Measurements from ENCODE around the gene IRX6. TPM values are rescaled to one million over a fixed set of nuclear protein-coding genes. Genes with fewer than 3 reads are reported as not detected.

IRX6 gene
- total and polyA plus RNA-seq, 2 of the 4 experiments (the other 2 are of a cell fraction), result not detected

- no peak overlapping the region for H2BK120ac ChIP-seq (ENCODE audit: low read depth, low read length)
- H4K20me1 ChIP-seq (ENCODE audit: insufficient read depth, low read length), result no peaks in the 10 kb centered on the region
- H3K27me3 ChIP-seq (ENCODE audit: control insufficient read depth, insufficient read depth, low read length), result no peaks in the 10 kb centered on the region
- no TSS peak for BruUV-seq (replicated peaks)
- no peak overlapping the region for H2AK5ac ChIP-seq (ENCODE audit: low read depth, low read length)
- H4K91ac ChIP-seq (ENCODE audit: insufficient read depth, low read depth, low read length), result no peak overlapping the region
- no peak overlapping the region for H3K4me3 ChIP-seq (ENCODE audit: insufficient read depth, low read depth, low read length)
- H3K4ac ChIP-seq (ENCODE audit: low read depth, low read length), result no peak overlapping the region
- in situ Hi-C loops (cut with MboI; ENCODE audit: low sequenced_read_pairs) (no loop called here), intact Hi-C loops (cut with micrococcal nuclease) (no loop called here), dilution Hi-C loops (cut with HindIII; ENCODE audit: low sequenced_read_pairs, unreplicated experiment) (no loop called here)
- H3K79me1 ChIP-seq (ENCODE audit: low read depth in 1 of 2, low read length in 2 of 2), result no peaks in the 10 kb centered on the region
- ATAC-seq (ENCODE audit: low read depth), result no peak
- ChIA-PET CTCF (no interaction called here), POLR2A (ENCODE audit: unreplicated experiment) (no interaction called here)
- H2AFZ ChIP-seq (replicated peaks; ENCODE audit: low read length, poor library complexity), result no peak overlapping the region
- H3K18ac ChIP-seq (ENCODE audit: low read depth, low read length), result no peak overlapping the region
- no peak for DNase-seq
- H4K8ac ChIP-seq (ENCODE audit: low read depth in 2 of 2, low read length in 2 of 2), result no peak overlapping the region
- H2BK5ac ChIP-seq (ENCODE audit: low read depth, low read length, poor library complexity, severe bottlenecking), result no peak overlapping the region
- no peak overlapping the region for H3K56ac ChIP-seq (ENCODE audit: extremely low read depth, insufficient read depth, low read length)
- H2BK15ac ChIP-seq (ENCODE audit: low read depth, low read length), result no peak overlapping the region
- H3K9me1 ChIP-seq (ENCODE audit: insufficient read depth, low read length), result no peaks in the 10 kb centered on the region
- H3K36me3 ChIP-seq (ENCODE audit: control insufficient read depth, insufficient read depth, low read length), result no peaks in the 10 kb centered on the region
- no peak overlapping the region for H2BK20ac ChIP-seq (ENCODE audit: low read depth, low read length)
- H3K9me3 ChIP-seq (ENCODE audit: control insufficient read depth, insufficient read depth, low read length), result no peaks in the 10 kb centered on the region
- no peak overlapping the region for H2AK9ac ChIP-seq (replicated peaks; ENCODE audit: low read depth, low read length, poor library complexity)
- no peak overlapping the region for H3K9ac ChIP-seq (ENCODE audit: low read depth, low read length)
- no peak overlapping the region for H3K23ac ChIP-seq (ENCODE audit: low read depth, low read length)
- H3K4me1 ChIP-seq (ENCODE audit: control insufficient read depth, insufficient read depth, low read length), result no peaks in the 10 kb centered on the region
- TF ChIP-seq POLR2A (IDR thresholded peaks at IDR 0.05; ENCODE audit: low read depth, low read length), result no peak
- no peak for TF ChIP-seq USF2 (IDR thresholded peaks at IDR 0.05; ENCODE audit: low read depth, low read length)
- TF ChIP-seq SMC3 (IDR thresholded peaks at IDR 0.05; ENCODE audit: low read depth, low read length), result no peak
- no peak for TF ChIP-seq CHD1 (IDR thresholded peaks at IDR 0.05; ENCODE audit: low read depth, low read length)
- no peak for TF ChIP-seq CTCF (conservative IDR thresholded peaks at IDR 0.05; ENCODE audit: low read depth, low read length)
- no peak for TF ChIP-seq MAZ (IDR thresholded peaks at IDR 0.05; ENCODE audit: borderline replicate concordance, low read depth, low read length)
- no peak for TF ChIP-seq BHLHE40 (IDR thresholded peaks at IDR 0.05; ENCODE audit: low read depth, low read length)
- H3K27ac ChIP-seq (ENCODE audit: insufficient read depth, low read length), result no peak overlapping the region
- H3K14ac ChIP-seq (replicated peaks; ENCODE audit: low read depth, low read length), result no peak overlapping the region
- H4K5ac ChIP-seq (ENCODE audit: low read depth, low read length), result no peak overlapping the region
- no peak overlapping the region for H3K4me2 ChIP-seq (ENCODE audit: low read depth, low read length)
These were observed 27.0 kb downstream of the IRX6 start for GRCh38 chr16:55350984-55351383.
